Measurements from ENCODE around the gene EI24.

The EI24 gene

DNA sequence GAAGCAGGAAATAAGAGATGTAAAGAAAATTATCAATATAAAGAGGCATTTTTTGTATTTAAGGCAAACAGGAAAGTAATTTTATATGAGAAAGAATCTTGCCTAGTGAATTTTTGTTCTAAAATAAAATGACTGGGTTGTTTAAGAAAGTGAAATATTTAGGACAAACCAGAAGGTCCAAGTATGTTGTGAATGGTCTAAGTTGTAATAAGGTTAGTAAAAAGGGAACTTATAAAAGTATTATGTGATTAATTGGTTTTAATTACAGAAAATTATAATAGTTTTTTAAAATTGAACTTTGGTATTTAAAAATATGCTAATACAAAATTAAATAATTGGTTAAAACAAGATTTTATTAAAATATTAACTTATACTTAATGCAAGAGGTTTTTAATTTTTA, 26.6 kb upstream of the EI24 start:
- in situ Hi-C loops (cut with HindIII; ENCODE audit: low pct_ligation_motif_present, low sequenced_read_pairs): no loop called here
- TF ChIP-seq, protein P1, sequence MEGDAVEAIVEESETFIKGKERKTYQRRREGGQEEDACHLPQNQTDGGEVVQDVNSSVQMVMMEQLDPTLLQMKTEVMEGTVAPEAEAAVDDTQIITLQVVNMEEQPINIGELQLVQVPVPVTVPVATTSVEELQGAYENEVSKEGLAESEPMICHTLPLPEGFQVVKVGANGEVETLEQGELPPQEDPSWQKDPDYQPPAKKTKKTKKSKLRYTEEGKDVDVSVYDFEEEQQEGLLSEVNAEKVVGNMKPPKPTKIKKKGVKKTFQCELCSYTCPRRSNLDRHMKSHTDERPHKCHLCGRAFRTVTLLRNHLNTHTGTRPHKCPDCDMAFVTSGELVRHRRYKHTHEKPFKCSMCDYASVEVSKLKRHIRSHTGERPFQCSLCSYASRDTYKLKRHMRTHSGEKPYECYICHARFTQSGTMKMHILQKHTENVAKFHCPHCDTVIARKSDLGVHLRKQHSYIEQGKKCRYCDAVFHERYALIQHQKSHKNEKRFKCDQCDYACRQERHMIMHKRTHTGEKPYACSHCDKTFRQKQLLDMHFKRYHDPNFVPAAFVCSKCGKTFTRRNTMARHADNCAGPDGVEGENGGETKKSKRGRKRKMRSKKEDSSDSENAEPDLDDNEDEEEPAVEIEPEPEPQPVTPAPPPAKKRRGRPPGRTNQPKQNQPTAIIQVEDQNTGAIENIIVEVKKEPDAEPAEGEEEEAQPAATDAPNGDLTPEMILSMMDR (IDR thresholded peaks at IDR 0.05; ENCODE audit: low read depth, low read length, missing control alignments): no peak
- DNase-seq: no peak
- Histone ChIP-seq H3K27ac (no peak overlapping the region), H3K36me3 (replicated peaks) (no peaks in the 10 kb centered on the region), H3K27me3 (replicated peaks) (no peaks in the 10 kb centered on the region), H3K4me3 (ENCODE audit: low read depth, low read length) (no peak overlapping the region)

- H3K27me3 ChIP-seq (replicated peaks): no peaks in the 10 kb centered on the region
- H3K4me3 ChIP-seq (ENCODE audit: low read depth, low read length): no peak overlapping the region
- no peaks in the 10 kb centered on the region for H3K36me3 ChIP-seq (replicated peaks)
- TF ChIP-seq, protein P1 (IDR thresholded peaks at IDR 0.05; ENCODE audit: low read depth, low read length, missing control alignments): no peak
- DNase-seq: no peak
- no peak overlapping the region for H3K27ac ChIP-seq
- in situ Hi-C loops (cut with HindIII; ENCODE audit: low pct_ligation_motif_present, low sequenced_read_pairs): no loop called here
These were observed 18.5 kb upstream of the EI24 start for GRCh38 chr11:125550780-125551179.

DNA sequence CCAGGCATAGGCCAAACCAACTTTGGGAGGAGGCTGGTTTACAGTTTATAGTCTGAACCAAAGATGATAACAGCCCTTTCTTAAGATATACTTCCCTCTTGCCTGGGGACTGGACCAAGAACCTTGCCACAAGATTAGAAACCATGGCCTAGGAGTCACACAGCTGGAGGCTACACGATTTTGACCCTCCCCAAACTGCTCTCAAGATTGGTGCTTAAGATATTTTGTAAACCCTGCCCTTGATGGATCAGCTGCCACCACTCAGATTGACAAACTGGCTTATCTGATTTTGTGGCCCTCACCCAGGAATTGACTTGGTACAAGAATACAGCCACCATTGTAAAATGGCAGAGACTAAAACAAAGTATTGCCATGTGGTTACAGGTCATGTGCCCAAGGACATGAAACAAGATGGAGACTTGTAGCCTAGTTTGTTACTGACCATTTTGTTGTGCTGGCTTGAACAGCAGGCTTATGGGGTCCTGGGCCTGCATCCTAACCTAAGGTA, 17.4 kb upstream of the EI24 start:
- H3K27ac ChIP-seq: no peak overlapping the region
- in situ Hi-C loops (cut with HindIII; ENCODE audit: low pct_ligation_motif_present, low sequenced_read_pairs): no loop called here
- DNase-seq: no peak
- H3K4me3 ChIP-seq (ENCODE audit: low read depth, low read length): no peak overlapping the region
- TF ChIP-seq, protein P1 (IDR thresholded peaks at IDR 0.05; ENCODE audit: low read depth, low read length, missing control alignments): no peak
- no peaks in the 10 kb centered on the region for H3K27me3 ChIP-seq (replicated peaks)
- H3K36me3 ChIP-seq (replicated peaks): no peaks in the 10 kb centered on the region

GRCh38 chr11:125552927-125553326, 16.4 kb upstream of the EI24 start:
- Histone ChIP-seq H3K36me3 (replicated peaks) (no peaks in the 10 kb centered on the region), H3K27ac (no peak overlapping the region), H3K27me3 (replicated peaks) (no peaks in the 10 kb centered on the region), H3K4me3 (ENCODE audit: low read depth, low read length) (no peak overlapping the region)
- in situ Hi-C loops (cut with HindIII; ENCODE audit: low pct_ligation_motif_present, low sequenced_read_pairs): no loop called here
- TF ChIP-seq, protein P1 (IDR thresholded peaks at IDR 0.05; ENCODE audit: low read depth, low read length, missing control alignments): no peak
- no peak for DNase-seq

DNA sequence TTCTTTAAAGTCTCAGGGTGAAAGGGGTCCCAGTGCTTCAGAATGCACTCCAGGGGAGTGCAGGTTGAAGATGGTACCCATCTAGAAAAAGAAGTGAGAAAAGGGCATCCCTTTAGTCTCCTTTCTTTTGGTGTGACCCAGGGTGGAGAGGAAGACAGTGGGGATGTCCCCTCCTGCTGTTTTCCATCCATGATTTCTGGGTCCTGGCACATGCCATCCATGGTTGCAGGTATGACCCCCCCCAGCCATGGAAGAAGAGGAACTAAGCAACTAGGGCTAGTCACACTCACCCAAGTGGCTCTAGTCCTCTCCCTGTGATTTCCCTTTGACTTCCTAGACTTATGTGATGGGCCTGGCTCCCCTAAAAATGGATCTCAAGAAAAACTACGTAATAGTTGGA, 15.9 kb upstream of the EI24 start:
- no peak overlapping the region for H3K27ac ChIP-seq
- TF ChIP-seq, protein P1 (IDR thresholded peaks at IDR 0.05; ENCODE audit: low read depth, low read length, missing control alignments): no peak
- no peaks in the 10 kb centered on the region for H3K27me3 ChIP-seq (replicated peaks)
- no peak for DNase-seq
- H3K36me3 ChIP-seq (replicated peaks): no peaks in the 10 kb centered on the region
- H3K4me3 ChIP-seq (ENCODE audit: low read depth, low read length): no peak overlapping the region
- in situ Hi-C loops (cut with HindIII; ENCODE audit: low pct_ligation_motif_present, low sequenced_read_pairs): no loop called here

GRCh38 chr11:125554038-125554437, 15.2 kb upstream of the EI24 start:
- no peak for DNase-seq
- Histone ChIP-seq H3K4me3 (ENCODE audit: low read depth, low read length) (no peak overlapping the region), H3K27me3 (replicated peaks) (no peaks in the 10 kb centered on the region), H3K27ac (no peak overlapping the region), H3K36me3 (replicated peaks) (no peaks in the 10 kb centered on the region)
- in situ Hi-C loops (cut with HindIII; ENCODE audit: low pct_ligation_motif_present, low sequenced_read_pairs): no loop called here
- TF ChIP-seq, protein P1 (IDR thresholded peaks at IDR 0.05; ENCODE audit: low read depth, low read length, missing control alignments): no peak
